HG03025 (cell line): ENCODE data around the gene SCP2D1.

Source experiments
- ATAC-seq: cut with Tn5 transposase; IDR thresholded peaks from one replicate; pipeline ENCODE4 v1.9.1; 2021; ENCODE audit warnings: mild to moderate bottlenecking, moderate library complexity; ENCODE audit not compliant: unreplicated experiment, low FRiP score

Gene SCP2D1

DNA sequence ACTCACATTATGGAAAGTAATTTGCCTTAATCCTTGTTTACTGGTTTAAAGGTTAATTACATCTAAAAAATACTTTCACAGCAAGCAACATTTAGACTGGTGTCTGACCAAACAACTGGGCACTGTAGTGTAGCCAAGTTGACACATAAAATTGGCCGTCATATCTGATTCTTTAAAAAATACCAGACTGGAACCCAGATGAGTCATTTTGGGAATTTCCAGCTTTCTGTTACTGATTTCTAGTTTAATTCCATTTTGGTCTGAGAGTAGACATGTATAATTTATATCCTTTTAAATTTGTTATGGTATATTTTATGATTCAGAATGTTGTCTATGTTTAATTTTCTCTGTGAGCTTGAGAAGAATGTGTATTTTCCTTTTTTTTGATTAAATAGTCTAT is 44.1 kb downstream of the SCP2D1 start:
- no peak for ATAC-seq

DNA sequence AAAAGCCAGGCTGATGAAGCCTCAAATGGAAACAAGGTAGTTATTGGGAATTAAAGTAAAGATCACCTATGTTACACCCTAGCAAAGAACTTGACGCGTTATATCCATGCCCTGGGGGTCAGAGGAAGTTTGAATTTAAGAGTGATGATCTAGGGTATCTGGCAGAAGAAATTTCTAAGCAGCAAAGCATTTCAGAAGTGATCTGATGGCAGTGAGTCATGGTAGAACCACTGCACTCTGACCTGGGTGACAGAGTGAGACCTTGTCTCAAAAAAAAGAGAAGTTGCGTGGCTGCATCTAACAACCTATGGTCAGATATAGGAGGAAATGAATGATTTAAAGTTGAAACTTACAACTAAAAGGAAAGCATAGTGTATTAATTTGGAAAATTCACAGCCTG is 45.2 kb downstream of the SCP2D1 start:
- ATAC-seq = no peak
